Heart right ventricle (tissue), 16 donors: ENCODE data around the gene CLDN6. TPM values are rescaled to one million over a fixed set of nuclear protein-coding genes. Genes with fewer than 3 reads are reported as not detected.

Experiments
- ATAC-seq, 8 donors: fragments of 200-7000 bp; cut with Tn5 transposase; one replicate each; pipeline ENCODE4 v1.9.1; 2020; ENCODE audit warnings: mild to moderate bottlenecking in 8 of 8, moderate library complexity in 8 of 8, moderate number of reproducible peaks in 1 of 8
- DNase-seq, 2 donors: peaks; one replicate each; pipeline ENCODE4 v3.0.0-alpha.2; 2020
- H3K27ac ChIP-seq, 10 donors: fragments of 200-600 bp; sonication (generic) in 2 of 10; one replicate each; pipeline versions ENCODE4 v1.5.0 to v1.8.0; 2020 to 2022; ENCODE audit warnings: mild to moderate bottlenecking in 3 of 10
- H3K27me3 ChIP-seq, 7 donors: fragments of 200-600 bp; one replicate each; pipeline ENCODE4 v1.8.0; 2021 to 2022; ENCODE audit warnings: mild to moderate bottlenecking in 2 of 7
- H3K36me3 ChIP-seq, 9 donors: fragments of 200-600 bp; sonication (generic) in 1 of 9; one replicate each; pipeline versions ENCODE4 v1.5.0 to v1.8.0; 2020 to 2022; ENCODE audit warnings: mild to moderate bottlenecking in 2 of 9
- H3K4me1 ChIP-seq, 9 donors: fragments of 200-600 bp; sonication (generic) in 1 of 9; one replicate each; pipeline versions ENCODE4 v1.5.0 to v1.8.0; 2020 to 2022; ENCODE audit warnings: mild to moderate bottlenecking in 4 of 9
- H3K4me3 ChIP-seq, 10 donors: fragments of 200-600 bp; sonication (generic) in 2 of 10; one replicate each; pipeline versions ENCODE4 v1.5.0 to v1.8.0; 2020 to 2022; ENCODE audit warnings: mild to moderate bottlenecking in 7 of 10, moderate library complexity in 2 of 10
- H3K9me3 ChIP-seq, 11 donors: fragments of 200-600 bp in 10 of 11; sonication (generic) in 2 of 11; one replicate each; pipeline versions ENCODE4 v1.5.0 to v1.8.0; 2013 to 2022; ENCODE audit warnings: mild to moderate bottlenecking in 2 of 11, control low read depth in 1 of 11, moderate library complexity in 1 of 11
- CTCF ChIP-seq, 9 donors: fragments of 200-600 bp; sonication (generic) in 2 of 9; IDR thresholded peaks; one replicate each; pipeline versions ENCODE4 v1.5.0 to v1.8.0; 2021 to 2022; ENCODE audit warnings: antibody characterized with exemption in 9 of 9, mild to moderate bottlenecking in 5 of 9, moderate library complexity in 1 of 9
- WGBS, 2 donors: extraction: QIAGEN DNeasy Blood & Tissue Kit; methylation state at CpG; one replicate each; pipeline ENCODE4 v1.1.7; 2013; ENCODE audit warnings: inconsistent platforms in 1 of 2; 5-methylcytosine and 5-hydroxymethylcytosine counted together
- intact Hi-C, 10 donors: fragments of 100-400 bp; cut with DNase I; formaldehyde crosslinking; loops; one replicate each; pipeline versions ENCODE4 v1.11.1 to v1.14.2; 2022
- polyA plus RNA-seq, 2 donors: library from polyadenylated mRNA; stranded (reverse); fragments of 200-250 nt; gene quantifications; one replicate each; pipeline ENCODE4 v1.2.3, GENCODE V29; 2013
- total RNA-seq, 10 donors: library from RNA; stranded (reverse); fragmentation: NEBNext Ultra II Directional in 3 of 10; extraction: Animal tissue kit (Norgen Biotek cat#: 25700) in 3 of 10; gene quantifications; one replicate each; pipeline versions ENCODE4 v1.2.1 to v1.2.4, GENCODE V29; 2021 to 2023
- donor health status: Arrhythmogenic right ventricular cardiomyopathy.
- donor health status: ischemic (EF 13 %, LVEDD 7.1; RV severe dilation, severe dysfunction).
- donor health status: healthy with polysubstance abuse.
- donor health status: DM: no; HTN: yes; CAD: no.
- donor health status: DM: no; HTN: no; CAD: no.
- donor health status: ischemic (EF 25% LVEDD 6.9; RV normal size, moderate dysfunction).
- donor health status: ischemic (EF 25% LVEDD 5.7; RV mildly dilated, moderate dysfunction).
- donor health status: healthy.
- donor health status: DM: yes; HTN: yes; CAD: no.
- donor health status: Ischemic cardiomyopathy.
- donor health status: ischemic (EF 35%, LVEDD 5.7; RV mildly dilated, moderate dysfunction).
- donor health status: nonischemic (EF 11% LVEDD 7.7; RV severe dilation, severe dysfunction).
- donor health status: DM: yes; HTN: yes; CAD: no.
- donor health status: PGD.
- donor health status: ischemic (EF 29% LVEDD 5.4; RV normal size, mild dysfunction).
- donor health status: nonischemic (EF 23%, LVEDD 6.1; RV moderate dilation, normal function).

The CLDN6 gene
- total and polyA plus RNA-seq, 12 donors = 0.03 to 0.28 TPM; not detected in 10

GRCh38 chr16:2981177-2981898 is 36.6 kb downstream of the CLDN6 start:
- ATAC-seq (no peak), DNase-seq (no peak)
- peak overlapping the region in 3 of 10 donors; percentile 82 to 97 (median 88) for H3K27ac ChIP-seq
- no peaks in the 10 kb centered on the region for H3K36me3 ChIP-seq
- WGBS, 2 donors = 38 to 44% methylated on average over 33 of the region's 33 CpGs
- H3K4me3 ChIP-seq = peak overlapping the region in 9 of 10 donors; percentile 73 to 89 (median 85)
- TF ChIP-seq CTCF (IDR thresholded peaks at IDR 0.05) = no peak
- H3K4me1 ChIP-seq = peaks cover 3 to 48% (median 33%) of the 10 kb centered on the region in 9 donors
- H3K9me3 ChIP-seq = no peaks in the 10 kb centered on the region
- intact Hi-C loops = loop anchor here in 2 of 10 donors (2.0 to 5.0 kb wide), 2 partner anchors 19 to 54 kb away; no protein-coding TSS in a partner anchor
- H3K27me3 ChIP-seq = peaks cover 0 to 12% (median 7%) of the 10 kb centered on the region in 7 donors

GRCh38 chr16:2980227-2981176 is 37.5 kb downstream of the CLDN6 start, which contains the start of gene PKMYT1:
Gene PKMYT1, minus strand, starts transcription at chr16:2980446. Its CDS starts 789 bp downstream, at chr16:2979657.
- Histone ChIP-seq H3K27me3 (peaks cover 0 to 12% (median 7%) of the 10 kb centered on the region in 7 donors), H3K4me3 (peak within 1 kb of the TSS; percentile 54 to 89 (median 80)), H3K9me3 (no peaks in the 10 kb centered on the region), H3K27ac (peak within 1 kb of the TSS; percentile 9 to 97 (median 88)), H3K4me1 (peaks cover 2 to 40% (median 28%) of the 10 kb centered on the region in 9 donors), H3K36me3 (peaks cover 0 to 3% (median 0%) of the 10 kb centered on the region in 9 donors)
- WGBS, 2 donors = 5% methylated on average over 77 to 91 of the region's 91 CpGs
- ATAC-seq (peak; percentile 94 to 98 (median 95)), DNase-seq (peak; percentile 89 to 94)
- intact Hi-C loops = loop anchor here in 2 of 10 donors (2.0 to 5.0 kb wide), 2 partner anchors 18 to 53 kb away; no protein-coding TSS in a partner anchor
- TF ChIP-seq CTCF (IDR thresholded peaks at IDR 0.05) = no peak

GRCh38 chr16:2979669-2980226 is 38.2 kb downstream of the CLDN6 start:
- H3K4me3 ChIP-seq = peak overlapping the region; percentile 54 to 89 (median 80)
- 7 to 8% methylated on average over 40 to 43 of the region's 43 CpGs for WGBS, 2 donors
- intact Hi-C loops = loop anchor here in 2 of 10 donors (2.0 to 5.0 kb wide), 2 partner anchors 17 to 52 kb away; no protein-coding TSS in a partner anchor
- H3K4me1 ChIP-seq = peaks cover 0 to 33% (median 22%) of the 10 kb centered on the region in 9 donors
- no peaks in the 10 kb centered on the region for H3K9me3 ChIP-seq
- H3K27me3 ChIP-seq = peaks cover 0 to 12% (median 7%) of the 10 kb centered on the region in 7 donors
- peak overlapping the region in 1 of 10 donors; percentile 97 for H3K27ac ChIP-seq
- TF ChIP-seq CTCF (IDR thresholded peaks at IDR 0.05) = no peak
- ATAC-seq (no peak), DNase-seq (no peak)
- H3K36me3 ChIP-seq = peaks cover 0 to 5% (median 0%) of the 10 kb centered on the region in 9 donors
